Natural killer cell (primary cell): Measurements from ENCODE around the gene DHRS3. TPM values are rescaled to one million over a fixed set of nuclear protein-coding genes. Genes with fewer than 3 reads are reported as not detected.

Source experiments
- ATAC-seq, 3 donors: fragments of 150-1000 bp in 2 of 3; fragments of 200-7000 bp in 1 of 3; cut with Tn5 transposase; 1 replicate in 1 of 3; 2 replicates in 2 of 3; pipeline ENCODE4 v1.10.0; 2021; ENCODE audit warnings: mild to moderate bottlenecking in 2 of 3, moderate library complexity in 2 of 3
- DNase-seq, 2 donors: peaks; one replicate each; pipeline versions ENCODE4 v3.0.0 to v3.0.0-alpha.2; 2013 to 2021; ENCODE audit warnings: mixed read lengths in 1 of 2
- H3K27ac ChIP-seq: one replicate; pipeline ENCODE4 v1.5.1; 2013; ENCODE audit warnings: mild to moderate bottlenecking, low read length
- H3K27me3 ChIP-seq: one replicate; pipeline ENCODE4 v1.6.1; 2013; ENCODE audit warnings: low read length; ENCODE audit not compliant: control insufficient read depth, insufficient read depth
- H3K36me3 ChIP-seq: one replicate; pipeline ENCODE4 v1.6.1; 2013; ENCODE audit warnings: low read length; ENCODE audit not compliant: control insufficient read depth, insufficient read depth
- H3K4me1 ChIP-seq: one replicate; pipeline ENCODE4 v1.6.1; 2013; ENCODE audit warnings: low read length; ENCODE audit not compliant: control insufficient read depth, insufficient read depth
- H3K4me3 ChIP-seq: one replicate; pipeline ENCODE4 v1.5.1; 2013; ENCODE audit warnings: low read length
- H3K9me3 ChIP-seq: one replicate; pipeline ENCODE4 v1.6.1; 2013; ENCODE audit warnings: low read length; ENCODE audit not compliant: control insufficient read depth, insufficient read depth
- H3K27ac Mint-ChIP-seq, 2 donors: one replicate each; pipeline ENCODE4 v1.8.0; 2022; ENCODE audit warnings: mild to moderate bottlenecking in 2 of 2, mixed read lengths in 2 of 2, moderate library complexity in 1 of 2
- H3K27me3 Mint-ChIP-seq, 2 donors: one replicate each; pipeline ENCODE4 v1.8.0; 2022; ENCODE audit warnings: low read depth in 2 of 2, mixed read lengths in 2 of 2
- H3K36me3 Mint-ChIP-seq: one replicate; pipeline ENCODE4 v1.8.0; 2022; ENCODE audit warnings: mixed read lengths
- H3K4me1 Mint-ChIP-seq, 2 donors: one replicate each; pipeline ENCODE4 v1.8.0; 2022; ENCODE audit warnings: mixed read lengths in 2 of 2
- H3K4me3 Mint-ChIP-seq: one replicate; pipeline ENCODE4 v1.8.0; 2022; ENCODE audit warnings: mild to moderate bottlenecking, moderate library complexity, mixed read lengths
- H3K9me3 Mint-ChIP-seq, 2 donors: one replicate each; pipeline ENCODE4 v1.8.0; 2022; ENCODE audit warnings: mixed read lengths in 2 of 2
- WGBS: methylation state at CpG from one replicate; pipeline ENCODE4 v1.1.7; 2013; ENCODE audit warnings: missing lambda C conversion rate; ENCODE audit not compliant: insufficient coverage; 5-methylcytosine and 5-hydroxymethylcytosine counted together
- intact Hi-C: fragments of 100-400 bp; cut with micrococcal nuclease; formaldehyde crosslinking; loops from one replicate; pipeline ENCODE4 v1.14.2; 2022
- total RNA-seq, 4 donors: library from RNA; stranded (reverse); fragments of 120-200 nt in 1 of 4; gene quantifications; one replicate each; pipeline versions ENCODE4 v1.2.3 to v1.2.4, GENCODE V29; 2013 to 2022
- TF ChIP-seq, protein P1 (sequence below): fragments of 200-600 bp; IDR thresholded peaks from one replicate; pipeline ENCODE4 v1.8.0; 2022; ENCODE audit warnings: antibody characterized with exemption

Gene DHRS3
- total RNA-seq, 3 donors from 2014 or later (not counting 1 experiment from before 2014, with no cell fraction given) = 106 to 175 (median 153) TPM

DNA sequence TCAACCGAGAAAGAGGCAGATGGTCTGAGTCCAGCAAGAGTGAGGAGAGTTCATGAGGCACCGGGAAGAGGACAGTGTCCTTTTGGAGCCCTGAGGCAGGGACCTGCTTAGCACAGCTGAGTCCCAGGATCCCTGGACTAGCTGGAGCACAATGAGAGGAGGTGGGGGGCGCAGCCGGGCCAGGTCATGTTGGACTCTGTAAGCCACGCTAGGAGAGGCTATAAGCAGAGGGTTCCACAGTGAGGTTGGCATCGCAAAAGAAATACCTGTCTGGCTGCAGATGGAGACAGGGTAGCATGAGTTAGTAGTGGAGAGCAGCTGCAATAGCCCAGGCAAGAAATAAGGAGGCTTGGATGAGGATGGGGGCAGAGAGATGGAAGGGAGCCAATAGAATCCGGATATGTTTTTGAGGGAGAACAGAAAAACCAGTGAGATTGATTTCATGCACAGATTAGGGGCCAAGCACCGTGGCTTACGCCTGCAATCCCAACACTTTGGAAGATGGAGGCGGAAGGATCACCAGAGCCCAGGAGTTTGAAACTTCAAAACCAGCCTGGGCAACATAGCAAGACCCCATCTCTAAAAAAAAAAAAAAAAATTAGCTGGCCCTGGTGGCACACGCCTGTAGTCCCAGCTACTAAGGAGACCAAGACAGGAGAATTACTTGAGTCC is 98.2 kb downstream of the DHRS3 start:
- TF ChIP-seq, protein P1, sequence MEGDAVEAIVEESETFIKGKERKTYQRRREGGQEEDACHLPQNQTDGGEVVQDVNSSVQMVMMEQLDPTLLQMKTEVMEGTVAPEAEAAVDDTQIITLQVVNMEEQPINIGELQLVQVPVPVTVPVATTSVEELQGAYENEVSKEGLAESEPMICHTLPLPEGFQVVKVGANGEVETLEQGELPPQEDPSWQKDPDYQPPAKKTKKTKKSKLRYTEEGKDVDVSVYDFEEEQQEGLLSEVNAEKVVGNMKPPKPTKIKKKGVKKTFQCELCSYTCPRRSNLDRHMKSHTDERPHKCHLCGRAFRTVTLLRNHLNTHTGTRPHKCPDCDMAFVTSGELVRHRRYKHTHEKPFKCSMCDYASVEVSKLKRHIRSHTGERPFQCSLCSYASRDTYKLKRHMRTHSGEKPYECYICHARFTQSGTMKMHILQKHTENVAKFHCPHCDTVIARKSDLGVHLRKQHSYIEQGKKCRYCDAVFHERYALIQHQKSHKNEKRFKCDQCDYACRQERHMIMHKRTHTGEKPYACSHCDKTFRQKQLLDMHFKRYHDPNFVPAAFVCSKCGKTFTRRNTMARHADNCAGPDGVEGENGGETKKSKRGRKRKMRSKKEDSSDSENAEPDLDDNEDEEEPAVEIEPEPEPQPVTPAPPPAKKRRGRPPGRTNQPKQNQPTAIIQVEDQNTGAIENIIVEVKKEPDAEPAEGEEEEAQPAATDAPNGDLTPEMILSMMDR = no peak
- peak overlapping the region in 1 of 2 donors; percentile 48 for H3K27ac Mint-ChIP-seq
- WGBS = 96% methylated on average over 11 of the region's 11 CpGs

DNA sequence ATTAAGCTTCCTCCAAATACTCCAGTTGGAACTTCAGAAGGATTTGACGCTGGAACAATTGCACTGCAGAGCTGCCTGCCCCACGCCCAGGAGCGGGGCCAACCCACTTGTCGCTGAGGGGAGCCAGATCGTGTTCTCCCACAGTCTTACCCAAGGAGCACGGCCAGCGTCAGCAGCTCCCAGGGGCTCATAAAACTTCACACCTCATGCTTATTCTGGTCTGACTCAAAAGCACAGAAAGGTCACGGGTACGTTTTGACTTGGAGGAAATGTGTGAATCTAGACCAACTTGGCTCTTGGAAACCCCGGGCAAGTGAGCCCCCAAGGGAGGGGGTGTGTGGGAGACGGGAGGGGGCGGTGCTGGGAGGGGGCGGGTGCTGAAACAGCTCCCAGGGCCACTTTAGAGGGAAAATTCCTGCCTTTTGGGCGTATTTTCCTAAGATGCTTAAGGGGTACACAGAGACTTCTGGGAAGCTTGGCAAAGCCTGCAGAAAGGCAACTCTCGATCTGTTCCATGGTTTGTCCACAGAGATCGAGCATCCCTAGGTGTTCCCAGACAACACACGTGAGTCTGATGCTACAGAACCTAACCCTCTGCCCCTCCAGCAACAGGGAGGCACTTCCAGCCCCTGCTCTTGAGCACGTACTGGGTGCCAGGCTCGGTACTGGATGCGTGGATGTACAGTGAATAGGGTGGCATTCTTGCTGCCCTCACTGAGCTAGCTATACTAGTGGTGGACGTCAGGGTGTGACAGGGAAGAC is 98.9 kb downstream of the DHRS3 start:
- Mint-ChIP-seq H3K9me3 (no peaks in the 10 kb centered on the region), H3K4me3 (no peak overlapping the region), H3K27ac (peak overlapping the region in 1 of 2 donors; percentile 48), H3K27me3 (no peaks in the 10 kb centered on the region), H3K4me1 (peaks cover 0 to 17% of the 10 kb centered on the region in 2 donors), H3K36me3 (no peaks in the 10 kb centered on the region)
- H3K27ac ChIP-seq = no peak overlapping the region
- DNase-seq (no peak), ATAC-seq (peak; percentile 63 to 87 (median 71))
- no peaks in the 10 kb centered on the region for H3K27me3 ChIP-seq
- intact Hi-C loops = no loop called here
- peaks cover 8% of the 10 kb centered on the region for H3K4me1 ChIP-seq
- WGBS = 60% methylated on average over 21 of the region's 21 CpGs
- TF ChIP-seq, protein P1 = no peak
- H3K36me3 ChIP-seq = no peaks in the 10 kb centered on the region
- no peak overlapping the region for H3K4me3 ChIP-seq
- no peaks in the 10 kb centered on the region for H3K9me3 ChIP-seq

More for the DNA sequence above, 98.2 kb downstream of the DHRS3 start:
- ATAC-seq (no peak), DNase-seq (no peak)
- Mint-ChIP-seq H3K4me3 (no peak overlapping the region), H3K9me3 (no peaks in the 10 kb centered on the region), H3K36me3 (no peaks in the 10 kb centered on the region), H3K4me1 (peaks cover 0 to 13% of the 10 kb centered on the region in 2 donors), H3K27me3 (no peaks in the 10 kb centered on the region)
- H3K27ac ChIP-seq = no peak overlapping the region
- no peak overlapping the region for H3K4me3 ChIP-seq
- no peaks in the 10 kb centered on the region for H3K27me3 ChIP-seq
- H3K4me1 ChIP-seq = peaks cover 8% of the 10 kb centered on the region
- no peaks in the 10 kb centered on the region for H3K9me3 ChIP-seq
- intact Hi-C loops = no loop called here
- H3K36me3 ChIP-seq = no peaks in the 10 kb centered on the region

Other genes starting within 250 kb of the DHRS3 start
- gene AADACL4, start 25.9 kb upstream of the DHRS3 start, total RNA-seq = not detected
- gene AADACL3, start 97.9 kb upstream of the DHRS3 start, total RNA-seq = not detected
- gene CFAP107, start 128.0 kb upstream of the DHRS3 start, total RNA-seq = not detected
- not detected for gene PRAMEF12, start 155.5 kb upstream of the DHRS3 start, total RNA-seq
- not detected for gene PRAMEF1, start 173.2 kb upstream of the DHRS3 start, total RNA-seq
- gene PRAMEF11, start 213.2 kb upstream of the DHRS3 start, total RNA-seq = not detected
- not detected for gene HNRNPCL1, start 230.5 kb upstream of the DHRS3 start, total RNA-seq
- gene PRAMEF2, start 238.9 kb upstream of the DHRS3 start, total RNA-seq = not detected